PC-3 (cell line): ENCODE results near the gene E2F1. TPM values are rescaled to one million over a fixed set of nuclear protein-coding genes. Genes with fewer than 3 reads are reported as not detected.

Source experiments
- ATAC-seq: fragments of 200-7000 bp; cut with Tn5 transposase; 2 replicates; pipeline ENCODE4 v1.9.1; 2020; ENCODE audit warnings: mild to moderate bottlenecking, moderate library complexity
- Bru-seq: library from RNA; stranded (reverse); fragments of 400-500 nt; gene quantifications from one replicate; lab custom pipeline; 2021; lab: Mats Ljungman, UMichigan
- BruChase-seq, 2 experiments: library from RNA; stranded (reverse); fragments of 400-500 nt; gene quantifications; one replicate each; lab custom pipeline; 2021; lab: Mats Ljungman, UMichigan
- BruUV-seq: library from RNA; stranded (reverse); fragments of 400-500 nt; replicated peaks from 2 replicates; lab custom pipeline; 2021; lab: Mats Ljungman, UMichigan
- CTCF ChIA-PET: fragments of 300-600 bp; sonication (Branson Sonifier 250); formaldehyde crosslinking; loops from one replicate; lab custom pipeline; 2022; ENCODE audit warnings: antibody characterized with exemption; lab: Charles Lee
- POLR2A ChIA-PET: fragments of 300-600 bp; sonication (Branson Sonifier 250); formaldehyde crosslinking; loops from one replicate; lab custom pipeline; 2022; ENCODE audit warnings: antibody characterized with exemption; ENCODE audit not compliant: unreplicated experiment; lab: Charles Lee
- DNase-seq: peaks from one replicate; pipeline ENCODE4 v3.0.0-alpha.2; 2015
- H2AFZ ChIP-seq: fragments of 300-600 bp; sonication (generic); 2 replicates; pipeline ENCODE4 v1.6.0; 2016; ENCODE audit warnings: antibody characterized with exemption, low read length
- H3F3A ChIP-seq: fragments of 300-600 bp; sonication (generic); one replicate; pipeline ENCODE4 v1.6.0; 2017; ENCODE audit warnings: antibody characterized with exemption, low read length, control low read depth, mild to moderate bottlenecking; ENCODE audit not compliant: unreplicated experiment
- H3K27ac ChIP-seq: fragments of 300-600 bp; sonication (generic); 2 replicates; pipeline ENCODE4 v1.5.1; 2016; ENCODE audit warnings: mild to moderate bottlenecking, low read length
- H3K27me3 ChIP-seq: fragments of 300-600 bp; sonication (generic); 2 replicates; pipeline ENCODE4 v1.6.1; 2016; ENCODE audit warnings: low read length, mixed read lengths
- H3K36me3 ChIP-seq: fragments of 300-600 bp; sonication (generic); 2 replicates; pipeline ENCODE4 v1.6.1; 2016; ENCODE audit warnings: low read depth, mixed run types, low read length, mixed read lengths
- H3K4me1 ChIP-seq: fragments of 300-600 bp; sonication (generic); 2 replicates; pipeline ENCODE4 v1.5.1; 2016; ENCODE audit warnings: low read length; ENCODE audit not compliant: insufficient read depth
- H3K4me2 ChIP-seq: fragments of 300-600 bp; sonication (generic); 2 replicates; pipeline ENCODE4 v1.6.0; 2016; ENCODE audit warnings: low read length
- H3K4me3 ChIP-seq: fragments of 300-600 bp; sonication (generic); 2 replicates; pipeline ENCODE4 v1.5.1; 2016; ENCODE audit warnings: mild to moderate bottlenecking, low read length, mixed read lengths
- H3K79me2 ChIP-seq: fragments of 300-600 bp; sonication (generic); 2 replicates; pipeline ENCODE4 v1.6.1; 2017; ENCODE audit warnings: low read length, mixed read lengths
- H3K9ac ChIP-seq: fragments of 300-600 bp; sonication (generic); 2 replicates; pipeline ENCODE4 v1.6.0; 2016; ENCODE audit warnings: mild to moderate bottlenecking, low read length
- H3K9me2 ChIP-seq: fragments of 300-600 bp; sonication (generic); replicated peaks from 2 replicates; pipeline ENCODE4 v1.6.1; 2016; ENCODE audit warnings: mixed run types, low read length, mixed read lengths
- H3K9me3 ChIP-seq: fragments of 300-600 bp; sonication (generic); 2 replicates; pipeline ENCODE4 v1.6.1; 2016; ENCODE audit warnings: low read length, mixed read lengths
- H4K20me1 ChIP-seq: fragments of 300-600 bp; sonication (generic); 2 replicates; pipeline ENCODE4 v1.6.1; 2016; ENCODE audit warnings: low read length, mixed read lengths
- CTCF ChIP-seq: fragments of 300-600 bp; sonication (generic); conservative IDR thresholded peaks from 2 replicates; pipeline ENCODE4 v1.5.1; 2017; ENCODE audit warnings: antibody characterized with exemption, low read depth, mild to moderate bottlenecking, low read length
- EZH2 ChIP-seq: fragments of 300-600 bp; sonication (generic); IDR thresholded peaks from one replicate; pipeline ENCODE4 v1.6.1; 2017; ENCODE audit warnings: antibody characterized with exemption, mild to moderate bottlenecking, low read length; ENCODE audit not compliant: unreplicated experiment
- EZH2phosphoT487 ChIP-seq: fragments of 300-600 bp; sonication (generic); IDR thresholded peaks from 2 replicates; pipeline ENCODE4 v1.6.1; 2018; ENCODE audit warnings: mild to moderate bottlenecking, antibody characterized with exemption, low read length, borderline replicate concordance
- intact Hi-C: fragments of 100-400 bp; cut with micrococcal nuclease; formaldehyde crosslinking; loops from 2 replicates; pipeline ENCODE4 v1.9.0; 2023
- long read RNA-seq: library from polyadenylated mRNA; unstranded; transcript quantifications from one replicate; pipeline ENCODE4 v2.0.0, GENCODE V29; 2021; ENCODE audit not compliant: unreplicated experiment
- total RNA-seq: library from RNA; depleted of rRNA; stranded (reverse); fragments of >200 nt; gene quantifications from 2 replicates; pipeline ENCODE4 v1.2.3, GENCODE V29; 2014; rRNA removed

Gene E2F1, protein sequence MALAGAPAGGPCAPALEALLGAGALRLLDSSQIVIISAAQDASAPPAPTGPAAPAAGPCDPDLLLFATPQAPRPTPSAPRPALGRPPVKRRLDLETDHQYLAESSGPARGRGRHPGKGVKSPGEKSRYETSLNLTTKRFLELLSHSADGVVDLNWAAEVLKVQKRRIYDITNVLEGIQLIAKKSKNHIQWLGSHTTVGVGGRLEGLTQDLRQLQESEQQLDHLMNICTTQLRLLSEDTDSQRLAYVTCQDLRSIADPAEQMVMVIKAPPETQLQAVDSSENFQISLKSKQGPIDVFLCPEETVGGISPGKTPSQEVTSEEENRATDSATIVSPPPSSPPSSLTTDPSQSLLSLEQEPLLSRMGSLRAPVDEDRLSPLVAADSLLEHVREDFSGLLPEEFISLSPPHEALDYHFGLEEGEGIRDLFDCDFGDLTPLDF
- 63.7 and 72.2 TPM in 2 replicates for total RNA-seq
- percentile 59 among the genes with signal in this experiment for Bru-seq, nascent RNA
- percentile 65 among the genes with signal in this experiment for BruChase-seq, experiment 1, labeled RNA remaining after a 6-hour chase
- percentile 46 among the genes with signal in this experiment for BruChase-seq, experiment 2, labeled RNA remaining after a 2-hour chase
- long read RNA-seq, transcript E2F1-201 (7 exons, 2,503 nt), result major isoform, 31 of 41 reads
- long read RNA-seq, partial matches to known transcripts, result 9 of 41 reads
- long read RNA-seq, other reads (novel, unspliced or antisense), result 1 of 41 reads

GRCh38 chr20:33686100-33686983, at the start of gene E2F1:
E2F1 (minus strand) TSS chr20:33686385; CDS start chr20:33686264, 121 bp downstream.
- ChIA-PET POLR2A (interaction anchor here (0.6 kb wide), 1 partner anchor 8 kb away, joined by 16 read pairs; no protein-coding TSS in a partner anchor), CTCF (no interaction called here)
- Histone ChIP-seq H4K20me1 (peaks cover 22% of the 10 kb centered on the region), H3K79me2 (peaks cover 37% of the 10 kb centered on the region), H3K27me3 (no peaks in the 10 kb centered on the region), H3K27ac (no peak within 1 kb of the TSS), H3F3A (no peaks in the 10 kb centered on the region), H3K9ac (peak within 1 kb of the TSS; percentile 80), H3K4me2 (peak within 1 kb of the TSS; percentile 95), H3K9me2 (no peaks in the 10 kb centered on the region), H3K9me3 (no peaks in the 10 kb centered on the region), H3K4me3 (peak within 1 kb of the TSS; percentile 82), H3K36me3 (no peaks in the 10 kb centered on the region), H3K4me1 (peaks cover 18% of the 10 kb centered on the region), H2AFZ (peak within 1 kb of the TSS; percentile 95)
- DNase-seq (peak; percentile 95), ATAC-seq (peak; percentile 97)
- no TSS peak for BruUV-seq
- TF ChIP-seq EZH2 (no peak), CTCF (no peak), EZH2phosphoT487 (no peak)
- intact Hi-C loops, result loop anchor here (10.0 kb wide), 1 partner anchor 98 kb away; no protein-coding TSS in a partner anchor

DNA sequence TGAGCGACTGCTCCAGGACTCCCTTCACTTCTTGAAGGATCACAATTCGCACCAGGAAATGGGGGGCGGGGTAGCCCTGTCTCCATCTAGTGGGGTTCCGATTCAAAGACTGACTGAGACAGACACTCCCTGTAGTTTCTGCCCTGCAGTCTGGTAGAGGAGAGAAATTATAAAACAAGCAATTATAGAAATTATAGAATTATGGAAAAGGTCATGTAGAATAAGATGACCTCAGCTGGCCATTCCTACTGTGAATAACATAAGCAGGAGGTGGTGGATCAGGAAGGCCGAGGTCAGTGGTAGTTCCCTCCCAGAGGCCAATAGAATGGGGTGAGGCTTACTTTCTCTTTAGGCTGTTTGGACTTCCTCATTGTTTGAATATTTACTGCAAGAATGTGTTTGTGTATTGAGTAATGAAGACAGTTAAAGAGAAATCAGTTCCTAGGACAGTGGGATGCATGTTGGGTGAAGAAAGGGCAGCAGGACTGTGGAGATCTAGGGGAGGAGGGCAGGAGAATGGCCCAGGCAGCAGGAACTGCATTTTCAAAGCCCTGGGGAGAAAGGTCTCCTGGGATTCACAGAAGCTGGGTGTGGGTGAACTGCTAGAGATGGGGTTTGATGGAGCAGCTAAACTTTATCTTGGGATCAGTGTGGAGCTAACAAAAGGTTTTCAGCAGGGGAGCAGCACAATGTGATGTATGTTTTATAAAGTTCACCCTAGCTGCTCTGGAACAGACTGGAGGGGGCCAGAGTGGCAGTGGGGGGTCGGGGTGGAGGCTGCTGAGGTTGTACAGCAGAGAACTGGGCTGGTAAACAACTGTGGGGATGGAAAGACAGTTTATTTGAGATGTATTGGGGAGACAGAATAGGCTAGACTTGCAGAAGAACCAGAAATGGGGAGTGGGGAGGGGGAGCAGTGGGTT, 47.7 kb upstream of the E2F1 start:
- Histone ChIP-seq H3K79me2 (0 out of 2 replicates have a peak, but pooled peaks cover 3% of the 10 kb centered on the region), H3K9me2 (no peaks in the 10 kb centered on the region), H4K20me1 (no peaks in the 10 kb centered on the region), H3K27ac (peak overlapping the region; percentile 53; the same call in 1 of the 2 replicates), H3K36me3 (peaks cover 10% of the 10 kb centered on the region), H3F3A (no peaks in the 10 kb centered on the region), H2AFZ (0 out of 2 replicates have a peak overlapping the region, but pooled peaks have one; percentile 10), H3K27me3 (no peaks in the 10 kb centered on the region), H3K4me3 (peak overlapping the region; percentile 73; the same call in 1 of the 2 replicates), H3K9ac (0 out of 2 replicates have a peak overlapping the region, but pooled peaks have one; percentile 75), H3K9me3 (peaks cover 16% of the 10 kb centered on the region), H3K4me2 (peak overlapping the region; percentile 91), H3K4me1 (peaks cover 17% of the 10 kb centered on the region)
- BruUV-seq, result TSS peak; percentile 68
- intact Hi-C loops, result loop anchor here (2.0 to 5.0 kb wide), 4 partner anchors 53 to 378 kb away; partner anchors contain the start of genes EIF2S2 and NECAB3
- ATAC-seq (peak; percentile 35), DNase-seq (peak; percentile 70)
- ChIA-PET POLR2A (no interaction called here), CTCF (no interaction called here)
- no peak for TF ChIP-seq EZH2phosphoT487
- TF ChIP-seq EZH2, result no peak
- TF ChIP-seq CTCF, result no peak
